OCI-LY1 (cell line): ENCODE measurements around the gene SLC44A3.

Experiments
- H2AFZ ChIP-seq: fragments of 200-600 bp; sonication (generic), shearing (Covaris generic); 2 replicates; pipeline ENCODE4 v1.6.0; 2014; ENCODE audit warnings: antibody characterized with exemption, mild to moderate bottlenecking, low read length
- H3F3A ChIP-seq: fragments of 200-600 bp; sonication (generic), shearing (Covaris generic); 2 replicates; pipeline ENCODE4 v1.6.0; 2014; ENCODE audit warnings: mild to moderate bottlenecking, antibody characterized with exemption, low read length, moderate library complexity; ENCODE audit not compliant: insufficient read depth
- H3K27ac ChIP-seq: fragments of 200-600 bp; sonication (generic); 2 replicates; pipeline ENCODE4 v1.5.1; 2014; ENCODE audit warnings: low read length, mixed run types, mild to moderate bottlenecking, low read depth; ENCODE audit not compliant: poor library complexity, severe bottlenecking
- H3K27me3 ChIP-seq: fragments of 200-600 bp; sonication (generic); 2 replicates; pipeline ENCODE4 v1.6.0; 2014; ENCODE audit warnings: antibody characterized with exemption, mild to moderate bottlenecking, low read length, moderate library complexity; ENCODE audit not compliant: insufficient read depth
- H3K36me3 ChIP-seq: fragments of 200-600 bp; sonication (generic); 2 replicates; pipeline ENCODE4 v1.6.1; 2014; ENCODE audit warnings: mild to moderate bottlenecking, antibody characterized with exemption, low read length, moderate library complexity, mixed read lengths; ENCODE audit not compliant: insufficient read depth
- H3K4me1 ChIP-seq: fragments of 200-600 bp; sonication (generic); 2 replicates; pipeline ENCODE4 v1.5.1; 2014; ENCODE audit warnings: mild to moderate bottlenecking, low read length, moderate library complexity; ENCODE audit not compliant: insufficient read depth, severe bottlenecking
- H3K4me2 ChIP-seq: fragments of 200-600 bp; sonication (generic), shearing (Covaris generic); 2 replicates; pipeline ENCODE4 v1.6.1; 2014; ENCODE audit warnings: low read length
- H3K4me3 ChIP-seq: fragments of 200-600 bp; sonication (generic); 2 replicates; pipeline ENCODE4 v1.5.1; 2014; ENCODE audit warnings: low read length, low read depth, mild to moderate bottlenecking, mixed read lengths; ENCODE audit not compliant: poor library complexity, severe bottlenecking
- H3K79me2 ChIP-seq: fragments of 200-600 bp; shearing (Covaris generic); 2 replicates; pipeline ENCODE4 v1.6.1; 2016; ENCODE audit warnings: mixed run types, low read length, mixed read lengths; ENCODE audit not compliant: insufficient read depth
- H3K9ac ChIP-seq: fragments of 200-600 bp; sonication (generic), shearing (Covaris generic); 2 replicates; pipeline ENCODE4 v1.6.1; 2014; ENCODE audit warnings: mild to moderate bottlenecking, low read length, mixed read lengths
- H3K9me2 ChIP-seq: fragments of 200-600 bp; sonication (generic), shearing (Covaris generic); 2 replicates; pipeline ENCODE4 v1.6.1; 2014; ENCODE audit warnings: low read depth, mild to moderate bottlenecking, low read length, mixed read lengths
- H3K9me3 ChIP-seq: fragments of 200-600 bp; shearing (Covaris generic); 2 replicates; pipeline ENCODE4 v1.6.1; 2014; ENCODE audit warnings: low read length, mixed read lengths
- H4K20me1 ChIP-seq: fragments of 200-600 bp; sonication (generic), shearing (Covaris generic); 2 replicates; pipeline ENCODE4 v1.6.0; 2016; ENCODE audit warnings: mild to moderate bottlenecking, low read length; ENCODE audit not compliant: insufficient read depth
- CTCF ChIP-seq: fragments of 200-600 bp; sonication (generic), shearing (Covaris generic); IDR thresholded peaks from 2 replicates; pipeline ENCODE4 v1.5.1; 2017; ENCODE audit warnings: mild to moderate bottlenecking, antibody characterized with exemption, low read length, moderate library complexity, mixed read lengths
- EZH2 ChIP-seq: fragments of 200-600 bp; sonication (generic), shearing (Covaris generic); IDR thresholded peaks from 2 replicates; pipeline ENCODE4 v1.8.0; 2017; ENCODE audit warnings: borderline replicate concordance, mixed run types, mild to moderate bottlenecking, antibody characterized with exemption, low read length, moderate library complexity, mixed read lengths

The SLC44A3 gene

GRCh38 chr1:94927405-94928175, 107.4 kb downstream of the SLC44A3 start:
- no peak for TF ChIP-seq CTCF
- TF ChIP-seq EZH2 = no peak
- no peaks in the 10 kb centered on the region for H3K9me3 ChIP-seq
- no peaks in the 10 kb centered on the region for H3K36me3 ChIP-seq
- H4K20me1 ChIP-seq = no peaks in the 10 kb centered on the region
- no peak overlapping the region for H3K9ac ChIP-seq
- H3K79me2 ChIP-seq = no peaks in the 10 kb centered on the region
- H3K4me2 ChIP-seq = no peak overlapping the region
- H3K27ac ChIP-seq = no peak overlapping the region
- H3F3A ChIP-seq = no peaks in the 10 kb centered on the region
- H3K9me2 ChIP-seq = no peaks in the 10 kb centered on the region
- H3K4me1 ChIP-seq = peaks cover 5% of the 10 kb centered on the region
- H3K4me3 ChIP-seq = no peak overlapping the region
- no peaks in the 10 kb centered on the region for H3K27me3 ChIP-seq
- no peak overlapping the region for H2AFZ ChIP-seq

GRCh38 chr1:94928293-94928939, 108.3 kb downstream of the SLC44A3 start:
- Histone ChIP-seq H3K79me2 (no peaks in the 10 kb centered on the region), H3K4me1 (peaks cover 5% of the 10 kb centered on the region), H3K4me2 (no peak overlapping the region), H3K36me3 (no peaks in the 10 kb centered on the region), H3K4me3 (no peak overlapping the region), H2AFZ (no peak overlapping the region), H3K9me3 (no peaks in the 10 kb centered on the region), H4K20me1 (no peaks in the 10 kb centered on the region), H3K27ac (no peak overlapping the region), H3K9ac (no peak overlapping the region), H3K9me2 (no peaks in the 10 kb centered on the region), H3K27me3 (no peaks in the 10 kb centered on the region), H3F3A (no peaks in the 10 kb centered on the region)
- TF ChIP-seq CTCF (no peak), EZH2 (no peak)

GRCh38 chr1:94929351-94930217, 109.4 kb downstream of the SLC44A3 start:
- Histone ChIP-seq H2AFZ (no peak overlapping the region), H3K4me2 (no peak overlapping the region), H3K79me2 (no peaks in the 10 kb centered on the region), H3K9ac (no peak overlapping the region), H4K20me1 (no peaks in the 10 kb centered on the region), H3K9me2 (no peaks in the 10 kb centered on the region), H3K27ac (no peak overlapping the region), H3K4me3 (no peak overlapping the region), H3K27me3 (no peaks in the 10 kb centered on the region), H3K36me3 (no peaks in the 10 kb centered on the region), H3K9me3 (no peaks in the 10 kb centered on the region), H3K4me1 (peaks cover 5% of the 10 kb centered on the region), H3F3A (no peaks in the 10 kb centered on the region)
- no peak for TF ChIP-seq EZH2
- no peak for TF ChIP-seq CTCF
